K562 (cell line): Measurements from ENCODE around the gene CSPG5. TPM values are rescaled to one million over a fixed set of nuclear protein-coding genes. Genes with fewer than 3 reads are reported as not detected.
A peak's percentile ranks its signal among the peaks of the same experiment; 100 is the strongest.

ENCODE experiments used
- NFIC ChIP-seq: fragments of 450-650 bp; IDR thresholded peaks from 2 replicates; pipeline ENCODE4 v1.6.1; 2017; ENCODE audit warnings: mild to moderate bottlenecking, inconsistent platforms
- polyA plus RNA-seq, 8 experiments: library from polyadenylated mRNA; depleted of rRNA in 4 of 8; stranded (reverse) in 5 of 8; unstranded in 3 of 8; fragments of >200 nt; fragmentation: Nextera tagmentation in 2 of 8; fragmentation: Illumina TruSeq in 1 of 8; extraction: Ambion mirVana in 2 of 8; extraction: Trizol in 1 of 8; gene quantifications; 2 replicates each; pipeline versions ENCODE4 v1.2.1 to v1.2.3, GENCODE V29; 2011 to 2014; ENCODE audit warnings: inconsistent platforms in 1 of 8, missing spikeins in 1 of 8
- small RNA-seq: library from RNA; depleted of rRNA; stranded (forward); fragments of <200 nt; gene quantifications from one replicate; pipeline ENCODE3, GENCODE V24; 2014
- total RNA-seq, 7 experiments: library from RNA; depleted of rRNA in 6 of 7; stranded (reverse); fragments of >200 nt in 6 of 7; fragmentation: Illumina TruSeq in 2 of 7; extraction: Trizol in 2 of 7; gene quantifications; 2 replicates each; pipeline versions ENCODE4 v1.2.1 to v1.2.3, GENCODE V29; 2011 to 2021; ENCODE audit warnings: low replicate concordance in 1 of 7
- TF ChIP-seq, protein P1 (sequence below): fragments of 450-650 bp; formaldehyde crosslinking; IDR thresholded peaks from 2 replicates; pipeline ENCODE4 v1.4.0; 2022; ENCODE audit warnings: mild to moderate bottlenecking, moderate library complexity

CSPG5 gene
- total and polyA plus RNA-seq, 9 of the 15 experiments (the other 6 are each of a cell fraction or from before 2014, with no cell fraction given) = 0.06 to 3.3 (median 2.4) TPM

DNA sequence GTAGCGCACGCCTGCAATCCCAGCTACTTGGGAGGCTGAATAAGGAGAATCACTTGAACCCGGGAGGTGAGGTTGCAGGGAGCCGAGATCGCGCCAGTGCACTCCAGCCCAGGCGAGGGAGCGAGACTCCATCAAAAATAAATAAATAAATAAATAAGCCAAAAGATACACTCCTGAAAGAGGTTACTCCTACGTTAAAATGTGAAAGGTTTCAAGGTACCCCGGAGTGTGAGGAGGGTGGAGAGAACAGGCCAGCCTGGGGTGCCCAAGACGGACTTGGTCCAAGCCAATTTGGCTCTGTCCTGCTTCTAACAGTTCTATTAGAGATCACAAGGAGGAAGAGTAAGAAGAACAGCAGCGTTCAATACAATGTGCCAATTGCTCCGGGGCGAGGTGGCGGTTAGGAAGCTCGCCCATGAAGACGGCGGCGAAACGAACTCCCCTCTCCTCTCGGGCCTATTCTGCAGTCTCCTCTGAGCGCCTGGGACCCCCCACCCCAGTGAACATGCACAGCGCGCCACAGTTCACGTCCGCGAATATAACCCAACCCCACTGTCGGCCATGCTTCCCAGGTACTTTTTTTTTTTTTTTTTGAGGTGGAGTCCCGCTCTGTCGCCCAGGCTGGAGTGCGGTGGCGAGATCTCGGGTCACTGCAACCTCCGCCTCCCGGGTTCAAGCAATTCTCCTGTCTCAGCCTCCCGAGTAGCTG lies 66.1 kb downstream of the CSPG5 start (continued):
- TF ChIP-seq, protein P1, sequence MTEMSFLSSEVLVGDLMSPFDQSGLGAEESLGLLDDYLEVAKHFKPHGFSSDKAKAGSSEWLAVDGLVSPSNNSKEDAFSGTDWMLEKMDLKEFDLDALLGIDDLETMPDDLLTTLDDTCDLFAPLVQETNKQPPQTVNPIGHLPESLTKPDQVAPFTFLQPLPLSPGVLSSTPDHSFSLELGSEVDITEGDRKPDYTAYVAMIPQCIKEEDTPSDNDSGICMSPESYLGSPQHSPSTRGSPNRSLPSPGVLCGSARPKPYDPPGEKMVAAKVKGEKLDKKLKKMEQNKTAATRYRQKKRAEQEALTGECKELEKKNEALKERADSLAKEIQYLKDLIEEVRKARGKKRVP = 0 out of 2 replicates have a peak, but pooled peaks have one; percentile 3
- no peak for TF ChIP-seq NFIC

Small RNAs within 50 kb of the gene (small RNA-seq; reads per million reads assigned to genes)
- not detected for gene RN7SL870P

Other genes starting within 250 kb of the CSPG5 start
- gene PTPN23, start 197.8 kb downstream of the CSPG5 start, total RNA-seq (2014; rRNA removed) = 7.2 and 10.1 TPM in 2 replicates
- gene PTPN23, start 197.8 kb downstream of the CSPG5 start, total RNA-seq (2014; rRNA removed; fragmentation: Illumina TruSeq; extraction: Trizol) = 5.2 and 6.3 TPM in 2 replicates
- 7.3 and 8.7 TPM in 2 replicates for gene PTPN23, start 197.8 kb downstream of the CSPG5 start, total RNA-seq (2015; rRNA removed; fragmentation: Illumina TruSeq; extraction: Trizol)
- gene PTPN23, start 197.8 kb downstream of the CSPG5 start, total RNA-seq (2021) = 51.4 and 58.7 TPM in 2 replicates
- gene PTPN23, start 197.8 kb downstream of the CSPG5 start, polyA plus RNA-seq (2011; rRNA removed) = 1.7 and 4.6 TPM in 2 replicates
- gene PTPN23, start 197.8 kb downstream of the CSPG5 start, polyA plus RNA-seq (2014; fragmentation: Illumina TruSeq; extraction: Trizol) = 14.1 and 24.0 TPM in 2 replicates
- under 1 TPM; 0.41 to 0.93 TPM for gene PTPN23, start 197.8 kb downstream of the CSPG5 start, polyA plus RNA-seq (2014; fragmentation: Nextera tagmentation; extraction: Ambion mirVana)
- 11.4 and 20.2 TPM in 2 replicates for gene PTPN23, start 197.8 kb downstream of the CSPG5 start, polyA plus RNA-seq (2014; rRNA removed)
- 60.7 and 87.6 TPM in 2 replicates for gene SCAP, start 102.9 kb downstream of the CSPG5 start, total RNA-seq (2014; rRNA removed)
- gene SCAP, start 102.9 kb downstream of the CSPG5 start, total RNA-seq (2014; rRNA removed; fragmentation: Illumina TruSeq; extraction: Trizol) = 29.7 and 37.8 TPM in 2 replicates
- 34.6 and 36.5 TPM in 2 replicates for gene SCAP, start 102.9 kb downstream of the CSPG5 start, total RNA-seq (2015; rRNA removed; fragmentation: Illumina TruSeq; extraction: Trizol)
- 97.1 and 104 TPM in 2 replicates for gene SCAP, start 102.9 kb downstream of the CSPG5 start, total RNA-seq (2021)
- 31.3 and 55.8 TPM in 2 replicates for gene SCAP, start 102.9 kb downstream of the CSPG5 start, polyA plus RNA-seq (2011; rRNA removed)
- 48.2 and 61.1 TPM in 2 replicates for gene SCAP, start 102.9 kb downstream of the CSPG5 start, polyA plus RNA-seq (2014; fragmentation: Illumina TruSeq; extraction: Trizol)
- 1 to 10 TPM; 2.6 to 3.2 TPM for gene SCAP, start 102.9 kb downstream of the CSPG5 start, polyA plus RNA-seq (2014; fragmentation: Nextera tagmentation; extraction: Ambion mirVana)
- gene SCAP, start 102.9 kb downstream of the CSPG5 start, polyA plus RNA-seq (2014; rRNA removed) = 43.7 and 47.9 TPM in 2 replicates
- gene ELP6, start 65.2 kb downstream of the CSPG5 start, total RNA-seq (2014; rRNA removed) = 76.9 and 81.2 TPM in 2 replicates
- 70.8 and 83.3 TPM in 2 replicates for gene ELP6, start 65.2 kb downstream of the CSPG5 start, total RNA-seq (2014; rRNA removed; fragmentation: Illumina TruSeq; extraction: Trizol)
- gene ELP6, start 65.2 kb downstream of the CSPG5 start, total RNA-seq (2015; rRNA removed; fragmentation: Illumina TruSeq; extraction: Trizol) = 79.4 and 82.9 TPM in 2 replicates
- 76.9 and 77.0 TPM in 2 replicates for gene ELP6, start 65.2 kb downstream of the CSPG5 start, total RNA-seq (2021)
- gene ELP6, start 65.2 kb downstream of the CSPG5 start, polyA plus RNA-seq (2011; rRNA removed) = 166 and 198 TPM in 2 replicates
- gene ELP6, start 65.2 kb downstream of the CSPG5 start, polyA plus RNA-seq (2014; fragmentation: Illumina TruSeq; extraction: Trizol) = 77.7 and 80.1 TPM in 2 replicates
- 100 to 1,000 TPM in 1 of 2 experiments, 10 to 100 TPM in 1; 86.1 to 136 TPM for gene ELP6, start 65.2 kb downstream of the CSPG5 start, polyA plus RNA-seq (2014; fragmentation: Nextera tagmentation; extraction: Ambion mirVana)
- gene ELP6, start 65.2 kb downstream of the CSPG5 start, polyA plus RNA-seq (2014; rRNA removed) = 104 and 123 TPM in 2 replicates
- 66.0 and 72.2 TPM in 2 replicates for gene SMARCC1, start 203.0 kb upstream of the CSPG5 start, total RNA-seq (2014; rRNA removed)
- gene SMARCC1, start 203.0 kb upstream of the CSPG5 start, total RNA-seq (2014; rRNA removed; fragmentation: Illumina TruSeq; extraction: Trizol) = 91.3 and 111 TPM in 2 replicates
- gene SMARCC1, start 203.0 kb upstream of the CSPG5 start, total RNA-seq (2015; rRNA removed; fragmentation: Illumina TruSeq; extraction: Trizol) = 85.8 and 86.0 TPM in 2 replicates
- gene SMARCC1, start 203.0 kb upstream of the CSPG5 start, total RNA-seq (2021) = 195 and 199 TPM in 2 replicates
- 62.0 and 63.7 TPM in 2 replicates for gene SMARCC1, start 203.0 kb upstream of the CSPG5 start, polyA plus RNA-seq (2011; rRNA removed)
- 124 and 127 TPM in 2 replicates for gene SMARCC1, start 203.0 kb upstream of the CSPG5 start, polyA plus RNA-seq (2014; fragmentation: Illumina TruSeq; extraction: Trizol)
- gene SMARCC1, start 203.0 kb upstream of the CSPG5 start, polyA plus RNA-seq (2014; fragmentation: Nextera tagmentation; extraction: Ambion mirVana) = 10 to 100 TPM; 20.7 to 40.5 TPM
- gene SMARCC1, start 203.0 kb upstream of the CSPG5 start, polyA plus RNA-seq (2014; rRNA removed) = 47.2 and 55.8 TPM in 2 replicates
- 144 and 154 TPM in 2 replicates for gene DHX30, start 224.3 kb upstream of the CSPG5 start, total RNA-seq (2014; rRNA removed)
- gene DHX30, start 224.3 kb upstream of the CSPG5 start, total RNA-seq (2014; rRNA removed; fragmentation: Illumina TruSeq; extraction: Trizol) = 48.8 and 53.4 TPM in 2 replicates
- gene DHX30, start 224.3 kb upstream of the CSPG5 start, total RNA-seq (2015; rRNA removed; fragmentation: Illumina TruSeq; extraction: Trizol) = 79.0 and 82.5 TPM in 2 replicates
- gene DHX30, start 224.3 kb upstream of the CSPG5 start, total RNA-seq (2021) = 155 and 158 TPM in 2 replicates
- 57.0 and 90.6 TPM in 2 replicates for gene DHX30, start 224.3 kb upstream of the CSPG5 start, polyA plus RNA-seq (2011; rRNA removed)
- gene DHX30, start 224.3 kb upstream of the CSPG5 start, polyA plus RNA-seq (2014; fragmentation: Illumina TruSeq; extraction: Trizol) = 83.6 and 100 TPM in 2 replicates
- gene DHX30, start 224.3 kb upstream of the CSPG5 start, polyA plus RNA-seq (2014; fragmentation: Nextera tagmentation; extraction: Ambion mirVana) = 10 to 100 TPM; 12.3 to 14.2 TPM
- 104 and 113 TPM in 2 replicates for gene DHX30, start 224.3 kb upstream of the CSPG5 start, polyA plus RNA-seq (2014; rRNA removed)